Gastrocnemius medialis (tissue), 4 donors: ENCODE results near the gene ADCY9.

Source experiments
- POLR2A ChIP-seq, 2 donors: fragments of 450-650 bp; IDR thresholded peaks; one replicate each; pipeline ENCODE4 v1.6.1; 2017; ENCODE audit warnings: antibody characterized with exemption in 2 of 2, mild to moderate bottlenecking in 2 of 2, moderate library complexity in 2 of 2
- TF ChIP-seq, protein P1 (sequence below), 5 experiments: fragments of 450-650 bp in 3 of 5; fragments of 200-600 bp in 2 of 5; sonication (generic) in 2 of 5; IDR thresholded peaks in 4 of 5; conservative IDR thresholded peaks in 1 of 5; 1 replicate in 4 of 5; 2 replicates in 1 of 5; pipeline ENCODE4 v1.5.1; 2016 to 2019; ENCODE audit warnings: antibody characterized with exemption in 5 of 5, mild to moderate bottlenecking in 3 of 5, moderate library complexity in 3 of 5

DNA sequence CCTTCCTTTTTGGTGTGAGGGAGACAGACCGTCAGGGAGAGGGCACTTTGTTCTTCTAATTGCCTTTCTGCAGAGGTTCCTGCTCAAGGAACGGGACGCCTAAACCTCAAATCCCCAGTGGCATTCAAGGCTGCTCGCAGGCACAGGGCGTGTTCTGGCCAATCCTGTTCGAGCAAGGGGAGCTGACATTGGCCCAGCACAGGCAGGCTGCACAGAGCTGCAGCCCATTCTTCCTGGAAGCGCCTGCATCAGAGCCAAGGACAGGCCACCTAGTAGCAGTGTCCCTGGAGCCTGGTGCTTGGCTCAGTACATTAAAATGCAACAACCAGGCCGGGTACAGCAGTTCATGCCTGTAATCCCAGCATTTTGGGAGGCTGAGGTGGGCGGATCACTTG is 163.5 kb downstream of the ADCY9 start:
- TF ChIP-seq, protein P1, sequence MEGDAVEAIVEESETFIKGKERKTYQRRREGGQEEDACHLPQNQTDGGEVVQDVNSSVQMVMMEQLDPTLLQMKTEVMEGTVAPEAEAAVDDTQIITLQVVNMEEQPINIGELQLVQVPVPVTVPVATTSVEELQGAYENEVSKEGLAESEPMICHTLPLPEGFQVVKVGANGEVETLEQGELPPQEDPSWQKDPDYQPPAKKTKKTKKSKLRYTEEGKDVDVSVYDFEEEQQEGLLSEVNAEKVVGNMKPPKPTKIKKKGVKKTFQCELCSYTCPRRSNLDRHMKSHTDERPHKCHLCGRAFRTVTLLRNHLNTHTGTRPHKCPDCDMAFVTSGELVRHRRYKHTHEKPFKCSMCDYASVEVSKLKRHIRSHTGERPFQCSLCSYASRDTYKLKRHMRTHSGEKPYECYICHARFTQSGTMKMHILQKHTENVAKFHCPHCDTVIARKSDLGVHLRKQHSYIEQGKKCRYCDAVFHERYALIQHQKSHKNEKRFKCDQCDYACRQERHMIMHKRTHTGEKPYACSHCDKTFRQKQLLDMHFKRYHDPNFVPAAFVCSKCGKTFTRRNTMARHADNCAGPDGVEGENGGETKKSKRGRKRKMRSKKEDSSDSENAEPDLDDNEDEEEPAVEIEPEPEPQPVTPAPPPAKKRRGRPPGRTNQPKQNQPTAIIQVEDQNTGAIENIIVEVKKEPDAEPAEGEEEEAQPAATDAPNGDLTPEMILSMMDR (IDR thresholded peaks at IDR 0.05 in 4 of 5, conservative IDR thresholded peaks at IDR 0.05 in 1 of 5), result no peak
- TF ChIP-seq POLR2A (IDR thresholded peaks at IDR 0.05), result no peak
